Loucy (cell line): ENCODE measurements around the gene TPCN1.

ENCODE experiments used
- H2AFZ ChIP-seq: fragments of 200-600 bp; sonication (generic); 2 replicates; pipeline ENCODE4 v1.6.0; 2016; ENCODE audit warnings: antibody characterized with exemption, mild to moderate bottlenecking, low read length, moderate library complexity
- H3F3A ChIP-seq: fragments of 200-600 bp; 2 replicates; pipeline ENCODE4 v1.6.0; 2016; ENCODE audit warnings: antibody characterized with exemption, low read depth, mild to moderate bottlenecking
- H3K27me3 ChIP-seq: fragments of 200-600 bp; sonication (generic); 2 replicates; pipeline ENCODE4 v1.6.1; 2014; ENCODE audit warnings: low read length, mild to moderate bottlenecking; ENCODE audit not compliant: insufficient read depth, poor library complexity, severe bottlenecking
- H3K36me3 ChIP-seq: fragments of 200-600 bp; sonication (generic); 2 replicates; pipeline ENCODE4 v1.6.1; 2016; ENCODE audit warnings: low read length; ENCODE audit not compliant: insufficient read depth
- H3K4me1 ChIP-seq: fragments of 200-600 bp; sonication (generic); 2 replicates; pipeline ENCODE4 v1.5.1; 2014; ENCODE audit warnings: low read length, mild to moderate bottlenecking; ENCODE audit not compliant: insufficient read depth, poor library complexity, severe bottlenecking
- H3K4me2 ChIP-seq: fragments of 200-600 bp; sonication (generic); 2 replicates; pipeline ENCODE4 v1.6.0; 2014; ENCODE audit warnings: antibody characterized with exemption, low read length, low read depth, mild to moderate bottlenecking; ENCODE audit not compliant: poor library complexity, severe bottlenecking
- H3K4me3 ChIP-seq: fragments of 200-600 bp; sonication (generic); 2 replicates; pipeline ENCODE4 v1.5.1; 2014; ENCODE audit warnings: low read length, mild to moderate bottlenecking, mixed read lengths; ENCODE audit not compliant: poor library complexity, severe bottlenecking
- H3K79me2 ChIP-seq: fragments of 200-600 bp; sonication (generic); 2 replicates; pipeline ENCODE4 v1.6.1; 2014; ENCODE audit warnings: low read length; ENCODE audit not compliant: insufficient read depth
- H3K9ac ChIP-seq: fragments of 200-600 bp; sonication (generic); 2 replicates; pipeline ENCODE4 v1.6.0; 2014; ENCODE audit warnings: mild to moderate bottlenecking, low read depth, low read length, moderate library complexity; ENCODE audit not compliant: poor library complexity, severe bottlenecking
- H3K9me2 ChIP-seq: fragments of 200-600 bp; sonication (generic); replicated peaks from 2 replicates; pipeline ENCODE4 v1.6.1; 2016; ENCODE audit warnings: low read depth, low read length, mixed read lengths
- H3K9me3 ChIP-seq: fragments of 200-600 bp; sonication (generic); 2 replicates; pipeline ENCODE4 v1.6.1; 2014; ENCODE audit warnings: mild to moderate bottlenecking, antibody characterized with exemption, low read length, low read depth; ENCODE audit not compliant: insufficient read depth
- H4K20me1 ChIP-seq: fragments of 200-600 bp; sonication (generic); 2 replicates; pipeline ENCODE4 v1.6.0; 2014; ENCODE audit warnings: antibody characterized with exemption, low read length, mild to moderate bottlenecking; ENCODE audit not compliant: insufficient read depth, poor library complexity, severe bottlenecking
- CTCF ChIP-seq: fragments of 200-600 bp; sonication (generic); conservative IDR thresholded peaks from 2 replicates; pipeline ENCODE4 v1.5.1; 2014; ENCODE audit warnings: mild to moderate bottlenecking, antibody characterized with exemption, low read length
- EZH2phosphoT487 ChIP-seq: fragments of 200-600 bp; IDR thresholded peaks from 2 replicates; pipeline ENCODE4 v1.6.1; 2018; ENCODE audit warnings: antibody characterized with exemption, mild to moderate bottlenecking, moderate library complexity, borderline replicate concordance

TPCN1 gene

GRCh38 chr12:113316155-113316554 lies 94.9 kb downstream of the TPCN1 start:
- Histone ChIP-seq H3K4me3 (no peak overlapping the region), H4K20me1 (no peaks in the 10 kb centered on the region), H3F3A (no peaks in the 10 kb centered on the region), H3K9me2 (no peaks in the 10 kb centered on the region), H2AFZ (no peak overlapping the region), H3K9me3 (0 out of 2 replicates have a peak, but pooled peaks cover 1% of the 10 kb centered on the region), H3K9ac (no peak overlapping the region), H3K4me1 (no peaks in the 10 kb centered on the region), H3K4me2 (no peak overlapping the region), H3K27me3 (no peaks in the 10 kb centered on the region), H3K36me3 (peaks cover 28% of the 10 kb centered on the region; the same call in 1 of the 2 replicates), H3K79me2 (no peaks in the 10 kb centered on the region)
- TF ChIP-seq CTCF = peak; percentile 24; the same call in 1 of the 2 replicates
- no peak for TF ChIP-seq EZH2phosphoT487

- H3K79me2 ChIP-seq = no peaks in the 10 kb centered on the region
- H3F3A ChIP-seq = no peaks in the 10 kb centered on the region
- no peak overlapping the region for H3K4me2 ChIP-seq
- H2AFZ ChIP-seq = no peak overlapping the region
- H3K4me1 ChIP-seq = no peaks in the 10 kb centered on the region
- no peak overlapping the region for H3K4me3 ChIP-seq
- no peak overlapping the region for H3K9ac ChIP-seq
- H3K36me3 ChIP-seq = peaks cover 36% of the 10 kb centered on the region; the same call in 1 of the 2 replicates
- no peak for TF ChIP-seq EZH2phosphoT487
- H3K9me3 ChIP-seq = 0 out of 2 replicates have a peak, but pooled peaks cover 3% of the 10 kb centered on the region
- H4K20me1 ChIP-seq = no peaks in the 10 kb centered on the region
- no peaks in the 10 kb centered on the region for H3K9me2 ChIP-seq
- no peaks in the 10 kb centered on the region for H3K27me3 ChIP-seq
Measured at GRCh38 chr12:113317122-113317521, 95.9 kb downstream of the TPCN1 start.

GRCh38 chr12:113318046-113318656 lies 96.9 kb downstream of the TPCN1 start:
- H3K36me3 ChIP-seq = peaks cover 36% of the 10 kb centered on the region; the same call in 1 of the 2 replicates
- H3K9ac ChIP-seq = no peak overlapping the region

GRCh38 chr12:113318900-113319628 lies 97.8 kb downstream of the TPCN1 start:
- Histone ChIP-seq H3K9me2 (no peaks in the 10 kb centered on the region), H3K4me3 (no peak overlapping the region), H3K4me2 (no peak overlapping the region), H3K27me3 (no peaks in the 10 kb centered on the region), H3K9ac (no peak overlapping the region), H3K79me2 (no peaks in the 10 kb centered on the region), H3K9me3 (0 out of 2 replicates have a peak, but pooled peaks cover 3% of the 10 kb centered on the region), H4K20me1 (no peaks in the 10 kb centered on the region), H3F3A (no peaks in the 10 kb centered on the region), H3K4me1 (no peaks in the 10 kb centered on the region), H3K36me3 (peaks cover 34% of the 10 kb centered on the region; the same call in 1 of the 2 replicates), H2AFZ (no peak overlapping the region)
- no peak for TF ChIP-seq CTCF
- TF ChIP-seq EZH2phosphoT487 = no peak

More at GRCh38 chr12:113318046-113318656, 96.9 kb downstream of the TPCN1 start:
- 0 out of 2 replicates have a peak, but pooled peaks cover 3% of the 10 kb centered on the region for H3K9me3 ChIP-seq
- no peak overlapping the region for H3K4me3 ChIP-seq
- no peaks in the 10 kb centered on the region for H3K9me2 ChIP-seq
- no peak for TF ChIP-seq EZH2phosphoT487
- H4K20me1 ChIP-seq = no peaks in the 10 kb centered on the region
- no peaks in the 10 kb centered on the region for H3K4me1 ChIP-seq
- no peak overlapping the region for H2AFZ ChIP-seq
- no peaks in the 10 kb centered on the region for H3K79me2 ChIP-seq
- no peaks in the 10 kb centered on the region for H3F3A ChIP-seq
- no peaks in the 10 kb centered on the region for H3K27me3 ChIP-seq
- no peak overlapping the region for H3K4me2 ChIP-seq
